ENCODE measurements around the gene ARCN1.

Gene ARCN1

GRCh38 chr11:118625036-118625690 is 53.0 kb downstream of the ARCN1 start:
- DNase-seq (ENCODE audit: extremely low spot score), result no peak
- ChIA-PET POLR2A (no interaction called here), CTCF (interaction anchor here (1.2 kb wide), 1 partner anchor 12 kb away, joined by 4 read pairs; no protein-coding TSS in a partner anchor)
- TF ChIP-seq, protein P1, sequence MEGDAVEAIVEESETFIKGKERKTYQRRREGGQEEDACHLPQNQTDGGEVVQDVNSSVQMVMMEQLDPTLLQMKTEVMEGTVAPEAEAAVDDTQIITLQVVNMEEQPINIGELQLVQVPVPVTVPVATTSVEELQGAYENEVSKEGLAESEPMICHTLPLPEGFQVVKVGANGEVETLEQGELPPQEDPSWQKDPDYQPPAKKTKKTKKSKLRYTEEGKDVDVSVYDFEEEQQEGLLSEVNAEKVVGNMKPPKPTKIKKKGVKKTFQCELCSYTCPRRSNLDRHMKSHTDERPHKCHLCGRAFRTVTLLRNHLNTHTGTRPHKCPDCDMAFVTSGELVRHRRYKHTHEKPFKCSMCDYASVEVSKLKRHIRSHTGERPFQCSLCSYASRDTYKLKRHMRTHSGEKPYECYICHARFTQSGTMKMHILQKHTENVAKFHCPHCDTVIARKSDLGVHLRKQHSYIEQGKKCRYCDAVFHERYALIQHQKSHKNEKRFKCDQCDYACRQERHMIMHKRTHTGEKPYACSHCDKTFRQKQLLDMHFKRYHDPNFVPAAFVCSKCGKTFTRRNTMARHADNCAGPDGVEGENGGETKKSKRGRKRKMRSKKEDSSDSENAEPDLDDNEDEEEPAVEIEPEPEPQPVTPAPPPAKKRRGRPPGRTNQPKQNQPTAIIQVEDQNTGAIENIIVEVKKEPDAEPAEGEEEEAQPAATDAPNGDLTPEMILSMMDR (IDR thresholded peaks at IDR 0.05; ENCODE audit: control extremely low read depth, extremely low read depth, low read depth, missing control alignments), result no peak

DNA sequence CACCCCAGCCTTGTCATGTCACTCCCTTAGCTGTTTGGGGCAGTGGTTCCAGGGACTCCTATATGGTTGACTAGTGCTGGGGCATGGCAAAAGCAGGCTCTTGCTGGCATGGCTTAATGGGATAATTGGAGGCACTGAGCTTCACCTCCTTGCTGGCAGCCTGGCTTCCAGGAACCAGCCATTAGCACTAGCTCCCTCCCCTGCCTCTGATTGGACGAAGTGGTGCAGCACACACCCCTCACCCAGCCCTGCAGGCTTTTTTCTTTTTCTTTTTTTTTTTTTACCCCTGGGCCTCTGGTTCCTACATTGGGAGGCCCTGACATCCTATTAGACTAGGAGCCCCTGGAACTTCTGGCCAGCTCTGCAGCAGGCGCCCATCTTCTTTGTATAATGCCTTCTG is 53.8 kb downstream of the ARCN1 start:
- TF ChIP-seq, protein P1 (IDR thresholded peaks at IDR 0.05; ENCODE audit: control extremely low read depth, extremely low read depth, low read depth, missing control alignments), result no peak
- no peak for DNase-seq (ENCODE audit: extremely low spot score)
- CTCF ChIA-PET, result interaction anchor here (1.2 kb wide), 1 partner anchor 11 kb away, joined by 4 read pairs; no protein-coding TSS in a partner anchor
- POLR2A ChIA-PET, result no interaction called here

DNA sequence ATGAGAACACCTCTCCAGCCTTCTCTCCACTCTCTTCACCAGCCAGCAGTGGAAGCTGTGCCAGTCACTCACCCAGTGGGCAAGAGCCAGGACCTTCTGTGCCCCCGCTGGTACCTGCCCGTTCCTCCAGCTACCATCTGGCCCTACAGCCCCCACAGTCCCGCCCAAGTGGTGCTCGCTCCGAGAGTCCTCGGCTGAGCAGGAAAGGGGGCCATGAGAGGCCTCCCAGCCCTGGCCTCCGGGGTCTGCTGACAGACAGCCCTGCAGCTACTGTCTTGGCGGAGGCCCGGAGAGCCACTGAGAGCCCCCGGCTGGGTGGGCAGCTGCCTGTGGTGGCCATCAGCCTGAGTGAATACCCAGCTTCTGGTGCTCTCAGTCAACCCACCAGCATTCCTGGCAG is 55.4 kb downstream of the ARCN1 start:
- ChIA-PET CTCF (interaction anchor here (1.2 to 1.4 kb wide), 3 partner anchors 14 to 32 kb away, joined by 3 to 4 read pairs (median 3); no protein-coding TSS in a partner anchor), POLR2A (no interaction called here)
- TF ChIP-seq, protein P1 (IDR thresholded peaks at IDR 0.05; ENCODE audit: control extremely low read depth, extremely low read depth, low read depth, missing control alignments), result no peak
- DNase-seq (ENCODE audit: extremely low spot score), result no peak

GRCh38 chr11:118628031-118628430 is 55.8 kb downstream of the ARCN1 start:
- ChIA-PET CTCF (interaction anchor here (1.3 to 1.4 kb wide), 2 partner anchors 15 to 31 kb away, joined by 3 to 4 read pairs; no protein-coding TSS in a partner anchor), POLR2A (no interaction called here)
- DNase-seq (ENCODE audit: extremely low spot score), result no peak
- TF ChIP-seq, protein P1 (IDR thresholded peaks at IDR 0.05; ENCODE audit: control extremely low read depth, extremely low read depth, low read depth, missing control alignments), result no peak

DNA sequence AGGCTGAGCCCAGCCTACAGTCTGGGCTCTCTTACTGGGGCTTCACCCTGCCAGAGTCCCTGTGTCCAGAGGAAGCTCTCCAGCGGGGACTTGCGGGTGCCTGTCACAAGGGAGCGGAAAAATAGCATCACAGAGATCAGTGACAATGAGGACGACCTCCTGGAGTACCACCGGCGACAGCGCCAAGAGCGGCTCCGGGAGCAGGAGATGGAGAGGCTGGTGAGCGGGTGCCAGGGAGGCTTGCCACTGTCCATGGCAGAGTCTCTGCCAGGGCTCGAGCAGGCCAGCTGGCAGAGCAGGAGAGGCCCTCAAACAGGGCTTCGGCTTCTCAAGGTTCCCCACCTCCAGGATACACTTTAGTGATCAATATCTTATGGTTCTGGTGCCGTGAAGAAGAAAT is 56.2 kb downstream of the ARCN1 start:
- TF ChIP-seq, protein P1 (IDR thresholded peaks at IDR 0.05; ENCODE audit: control extremely low read depth, extremely low read depth, low read depth, missing control alignments), result no peak
- CTCF ChIA-PET, result interaction anchor here (1.4 kb wide), 1 partner anchor 15 kb away, joined by 3 read pairs; no protein-coding TSS in a partner anchor
- POLR2A ChIA-PET, result no interaction called here
- DNase-seq (ENCODE audit: extremely low spot score), result no peak

GRCh38 chr11:118628861-118629549 is 56.8 kb downstream of the ARCN1 start:
- ChIA-PET CTCF (interaction anchor here (1.4 kb wide), 1 partner anchor 16 kb away, joined by 3 read pairs; no protein-coding TSS in a partner anchor), POLR2A (no interaction called here)
- TF ChIP-seq, protein P1 (IDR thresholded peaks at IDR 0.05; ENCODE audit: control extremely low read depth, extremely low read depth, low read depth, missing control alignments), result no peak
- no peak for DNase-seq (ENCODE audit: extremely low spot score)

All from GM10248 (cell line).